HCT116 (cell line): ENCODE measurements around the gene FAM20B. TPM values are rescaled to one million over a fixed set of nuclear protein-coding genes. Genes with fewer than 3 reads are reported as not detected.
A peak's percentile ranks its signal among the peaks of the same experiment; 100 is the strongest.

Experiments
- ATAC-seq: fragments of 200-7000 bp; cut with Tn5 transposase; 2 replicates; pipeline ENCODE4 v1.9.1; 2020; ENCODE audit warnings: mild to moderate bottlenecking, moderate library complexity
- BruUV-seq: library from RNA; stranded (reverse); fragments of 400-500 nt; replicated peaks from 2 replicates; lab custom pipeline; 2021; lab: Mats Ljungman, UMichigan
- CTCF ChIA-PET: fragments of 300-600 bp; sonication (Branson Sonifier 250); formaldehyde crosslinking; loops from one replicate; lab custom pipeline; 2021; ENCODE audit warnings: antibody characterized with exemption; lab: Charles Lee
- POLR2A ChIA-PET: fragments of 300-600, 350-600 bp; sonication (Branson Sonifier 250); formaldehyde crosslinking; loops from one replicate; lab custom pipeline; 2021; ENCODE audit warnings: antibody characterized with exemption; lab: Charles Lee
- RAD21 ChIA-PET, 2 experiments: fragments of 300-600 bp; sonication (Branson Sonifier 250); formaldehyde crosslinking; loops; one replicate each; lab custom pipeline; 2023; ENCODE audit warnings: low total read pairs in 2 of 2; ENCODE audit not compliant: uncharacterized antibody in 2 of 2, unreplicated experiment in 2 of 2, low non-redundant PET in 1 of 2; lab: Charles Lee
- DNase-seq: peaks from one replicate; pipeline ENCODE4 v3.0.0-alpha.2; 2010; ENCODE audit warnings: low read depth, low spot score
- H2AFZ ChIP-seq: fragments of 200-600 bp; shearing (Covaris generic), sonication (generic); 2 replicates; pipeline ENCODE4 v1.6.1; 2017; ENCODE audit warnings: low read depth, mixed run types, mixed read lengths, antibody characterized with exemption, low read length; ENCODE audit not compliant: poor library complexity, severe bottlenecking
- H3K27ac ChIP-seq: 2 replicates; pipeline ENCODE4 v1.5.1; 2012; ENCODE audit warnings: low read depth, low read length
- H3K27me3 ChIP-seq: fragments of 200-600 bp; sonication (generic); 2 replicates; pipeline ENCODE4 v1.6.1; 2016; ENCODE audit warnings: mixed run types, low read length, mixed read lengths; ENCODE audit not compliant: insufficient read depth
- H3K36me3 ChIP-seq, 2 experiments: fragments of 200-500 bp in 1 of 2; fragments of 200-600 bp in 1 of 2; sonication (Bioruptor generic) in 1 of 2; sonication (generic) in 1 of 2; 2 replicates each; pipeline versions ENCODE4 v1.5.1 to v1.6.1; 2014 to 2016; ENCODE audit warnings: low read length in 2 of 2, inconsistent platforms in 1 of 2, mixed read lengths in 1 of 2, mixed run types in 1 of 2; ENCODE audit not compliant: insufficient read depth in 2 of 2, control insufficient read depth in 1 of 2
- H3K4me1 ChIP-seq, 2 experiments: fragments of 200-600 bp in 1 of 2; sonication (generic) in 1 of 2; 2 replicates each; pipeline versions ENCODE4 v1.5.1 to v1.6.1; 2012 to 2017; ENCODE audit warnings: low read length in 2 of 2, inconsistent platforms in 1 of 2, mild to moderate bottlenecking in 1 of 2, mixed read lengths in 1 of 2, mixed run types in 1 of 2, moderate library complexity in 1 of 2; ENCODE audit not compliant: insufficient read depth in 2 of 2, control insufficient read depth in 1 of 2
- H3K4me2 ChIP-seq: fragments of 200-600 bp; sonication (generic); 2 replicates; pipeline ENCODE4 v1.6.1; 2017; ENCODE audit warnings: mixed run types, low read length, mixed read lengths
- H3K4me3 ChIP-seq, 2 experiments: fragments of 200-600 bp in 1 of 2; sonication (generic) in 1 of 2; replicated peaks in 1 of 2; 2 replicates each; pipeline ENCODE4 v1.5.1; 2011 to 2016; ENCODE audit warnings: low read length in 2 of 2, control low read depth in 1 of 2, low read depth in 1 of 2, mild to moderate bottlenecking in 1 of 2, mixed read lengths in 1 of 2, mixed run types in 1 of 2
- H3K79me2 ChIP-seq: fragments of 200-600 bp; sonication (generic); 2 replicates; pipeline ENCODE4 v1.6.1; 2017; ENCODE audit warnings: mild to moderate bottlenecking, mixed run types, low read length, moderate library complexity, mixed read lengths; ENCODE audit not compliant: insufficient read depth
- H3K9ac ChIP-seq: fragments of 200-600 bp; sonication (generic); 2 replicates; pipeline ENCODE4 v1.6.1; 2016; ENCODE audit warnings: low read length, mixed read lengths
- H3K9me2 ChIP-seq: fragments of 200-600 bp; sonication (generic), shearing (Covaris generic); 2 replicates; pipeline ENCODE4 v1.6.1; 2017; ENCODE audit warnings: mixed run types, mild to moderate bottlenecking, moderate library complexity; ENCODE audit not compliant: insufficient read depth
- H3K9me3 ChIP-seq, 2 experiments: fragments of 200-500 bp in 1 of 2; fragments of 200-600 bp in 1 of 2; sonication (Bioruptor generic) in 1 of 2; sonication (generic) in 1 of 2; 2 replicates each; pipeline ENCODE4 v1.6.1; 2014 to 2017; ENCODE audit warnings: low read length in 2 of 2, mixed read lengths in 2 of 2, inconsistent platforms in 1 of 2, low read depth in 1 of 2, mild to moderate bottlenecking in 1 of 2, mixed run types in 1 of 2, moderate library complexity in 1 of 2; ENCODE audit not compliant: control insufficient read depth in 1 of 2, insufficient read depth in 1 of 2
- H4K20me1 ChIP-seq: fragments of 200-600 bp; sonication (generic), shearing (Covaris generic); 2 replicates; pipeline ENCODE4 v1.6.1; 2017; ENCODE audit warnings: mixed run types, mild to moderate bottlenecking, moderate library complexity; ENCODE audit not compliant: insufficient read depth
- CBX3 ChIP-seq: IDR thresholded peaks from 2 replicates; pipeline ENCODE4 v1.6.1; 2012; ENCODE audit warnings: low read depth
- RAD21 ChIP-seq: IDR thresholded peaks from 2 replicates; pipeline ENCODE4 v1.6.1; 2012; ENCODE audit warnings: low read depth, mild to moderate bottlenecking
- intact Hi-C: fragments of 100-400 bp; cut with micrococcal nuclease; formaldehyde crosslinking; loops from 2 replicates; pipeline ENCODE4 v1.10.0; 2022
- total RNA-seq: library from RNA; stranded (reverse); gene quantifications from one replicate; pipeline ENCODE4 v1.2.1, GENCODE V29; 2021; ENCODE audit not compliant: unreplicated experiment
- TF ChIP-seq, protein P1 (sequence below), 3 experiments: fragments of 200-600 bp in 1 of 3; sonication (generic) in 1 of 3; IDR thresholded peaks in 2 of 3; conservative IDR thresholded peaks in 1 of 3; 2 replicates each; pipeline ENCODE4 v1.5.1; 2012 to 2017; ENCODE audit warnings: low read depth in 2 of 3, low read length in 2 of 3, antibody characterized with exemption in 1 of 3, borderline replicate concordance in 1 of 3, control low read depth in 1 of 3, mild to moderate bottlenecking in 1 of 3, mixed read lengths in 1 of 3, mixed run types in 1 of 3, moderate library complexity in 1 of 3; ENCODE audit not compliant: insufficient read depth in 1 of 3
- TF ChIP-seq, protein P2 (sequence below): IDR thresholded peaks from 2 replicates; pipeline ENCODE4 v1.6.1; 2011; ENCODE audit warnings: mild to moderate bottlenecking, low read length, moderate library complexity; ENCODE audit not compliant: insufficient replicate concordance; ENCODE audit errors: extremely low read depth

Gene FAM20B
- total RNA-seq, 1 experiment from 2014 or later, result 36.7 TPM

DNA sequence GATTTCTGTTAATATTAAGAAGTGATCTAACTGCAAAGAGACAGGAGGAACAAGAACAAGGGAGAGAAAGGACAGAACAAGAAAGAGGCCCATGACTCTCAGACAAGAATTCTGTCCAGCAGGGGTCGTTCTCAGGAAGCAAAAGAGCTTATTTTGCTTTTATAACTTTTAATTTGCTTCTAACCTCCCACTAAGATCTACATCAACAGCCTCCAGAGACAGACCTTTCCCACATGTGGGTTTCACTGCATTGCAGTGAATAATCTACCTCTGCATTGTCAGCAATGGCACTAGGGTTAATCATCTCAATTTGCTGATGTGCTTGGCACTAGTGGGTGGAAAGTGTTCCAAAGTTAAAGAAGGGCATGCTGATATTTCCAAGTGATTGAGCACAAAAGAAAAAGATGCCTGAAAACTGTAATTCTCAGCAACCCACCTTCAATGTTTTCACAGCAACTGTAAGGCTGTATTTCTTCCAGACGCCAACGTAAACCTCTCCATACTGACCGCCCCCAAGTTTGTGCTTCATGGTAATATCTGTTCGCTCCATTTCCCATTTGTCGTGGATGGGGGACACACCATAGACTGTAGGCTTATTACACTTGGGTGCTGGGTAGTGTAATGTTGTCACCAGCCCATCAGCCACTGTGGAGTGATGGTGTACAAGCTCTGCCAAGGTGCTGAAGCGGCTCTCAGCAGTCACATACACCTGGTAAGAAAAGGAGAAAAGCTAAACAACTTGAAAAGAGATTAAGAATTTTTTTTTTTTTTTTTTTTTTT is 95.7 kb downstream of the FAM20B start:
- H3K27me3 ChIP-seq, result no peaks in the 10 kb centered on the region
- TF ChIP-seq, protein P1, sequence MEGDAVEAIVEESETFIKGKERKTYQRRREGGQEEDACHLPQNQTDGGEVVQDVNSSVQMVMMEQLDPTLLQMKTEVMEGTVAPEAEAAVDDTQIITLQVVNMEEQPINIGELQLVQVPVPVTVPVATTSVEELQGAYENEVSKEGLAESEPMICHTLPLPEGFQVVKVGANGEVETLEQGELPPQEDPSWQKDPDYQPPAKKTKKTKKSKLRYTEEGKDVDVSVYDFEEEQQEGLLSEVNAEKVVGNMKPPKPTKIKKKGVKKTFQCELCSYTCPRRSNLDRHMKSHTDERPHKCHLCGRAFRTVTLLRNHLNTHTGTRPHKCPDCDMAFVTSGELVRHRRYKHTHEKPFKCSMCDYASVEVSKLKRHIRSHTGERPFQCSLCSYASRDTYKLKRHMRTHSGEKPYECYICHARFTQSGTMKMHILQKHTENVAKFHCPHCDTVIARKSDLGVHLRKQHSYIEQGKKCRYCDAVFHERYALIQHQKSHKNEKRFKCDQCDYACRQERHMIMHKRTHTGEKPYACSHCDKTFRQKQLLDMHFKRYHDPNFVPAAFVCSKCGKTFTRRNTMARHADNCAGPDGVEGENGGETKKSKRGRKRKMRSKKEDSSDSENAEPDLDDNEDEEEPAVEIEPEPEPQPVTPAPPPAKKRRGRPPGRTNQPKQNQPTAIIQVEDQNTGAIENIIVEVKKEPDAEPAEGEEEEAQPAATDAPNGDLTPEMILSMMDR (IDR thresholded peaks at IDR 0.05 in 2 of 3, conservative IDR thresholded peaks at IDR 0.05 in 1 of 3; ENCODE audit: borderline replicate concordance in 1 of 3, insufficient read depth in 1 of 3, low read depth in 2 of 3, low read length in 2 of 3), result peak; percentile 61 to 70 (median 66); a peak in 5 of 6 replicates
- TF ChIP-seq CBX3 (no peak), RAD21 (peak; percentile 84)
- TF ChIP-seq, protein P2, sequence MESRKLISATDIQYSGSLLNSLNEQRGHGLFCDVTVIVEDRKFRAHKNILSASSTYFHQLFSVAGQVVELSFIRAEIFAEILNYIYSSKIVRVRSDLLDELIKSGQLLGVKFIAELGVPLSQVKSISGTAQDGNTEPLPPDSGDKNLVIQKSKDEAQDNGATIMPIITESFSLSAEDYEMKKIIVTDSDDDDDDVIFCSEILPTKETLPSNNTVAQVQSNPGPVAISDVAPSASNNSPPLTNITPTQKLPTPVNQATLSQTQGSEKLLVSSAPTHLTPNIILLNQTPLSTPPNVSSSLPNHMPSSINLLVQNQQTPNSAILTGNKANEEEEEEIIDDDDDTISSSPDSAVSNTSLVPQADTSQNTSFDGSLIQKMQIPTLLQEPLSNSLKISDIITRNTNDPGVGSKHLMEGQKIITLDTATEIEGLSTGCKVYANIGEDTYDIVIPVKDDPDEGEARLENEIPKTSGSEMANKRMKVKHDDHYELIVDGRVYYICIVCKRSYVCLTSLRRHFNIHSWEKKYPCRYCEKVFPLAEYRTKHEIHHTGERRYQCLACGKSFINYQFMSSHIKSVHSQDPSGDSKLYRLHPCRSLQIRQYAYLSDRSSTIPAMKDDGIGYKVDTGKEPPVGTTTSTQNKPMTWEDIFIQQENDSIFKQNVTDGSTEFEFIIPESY, result no peak
- intact Hi-C loops, result loop anchor here (1.0 to 2.0 kb wide), 2 partner anchors 73 to 171 kb away; no protein-coding TSS in a partner anchor
- H3K9me3 ChIP-seq, result no peaks in the 10 kb centered on the region
- ATAC-seq, result peak; percentile 61; the same call in 1 of the 2 replicates
- peaks cover 0 to 13% of the 10 kb centered on the region in 2 experiments; a peak in 1 of 4 replicates for H3K4me1 ChIP-seq
- no peaks in the 10 kb centered on the region for H3K9me2 ChIP-seq
- no peak overlapping the region for H3K4me2 ChIP-seq
- RAD21 ChIA-PET, result interaction anchor here in 1 of 2 experiments (0.6 kb wide), 1 partner anchor 200 kb away, joined by 3 read pairs; no protein-coding TSS in a partner anchor
- CTCF ChIA-PET, result interaction anchor here (0.9 to 2.1 kb wide), 14 partner anchors 9 to 693 kb away, joined by 3 to 15 read pairs (median 4); partner anchors contain the start of gene SOAT1
- DNase-seq, result peak; percentile 28
- no peak overlapping the region for H2AFZ ChIP-seq
- no peaks in the 10 kb centered on the region; the same call in 1 of the 2 replicates for H3K79me2 ChIP-seq
- no peak overlapping the region for H3K27ac ChIP-seq
- H3K9ac ChIP-seq, result no peak overlapping the region
- peaks cover 6 to 11% of the 10 kb centered on the region in 2 experiments for H3K36me3 ChIP-seq
- H4K20me1 ChIP-seq, result no peaks in the 10 kb centered on the region
- BruUV-seq, result no TSS peak
- POLR2A ChIA-PET, result no interaction called here
- H3K4me3 ChIP-seq, result no peak overlapping the region
